DMS53 treated with DMSO at 0.1 percent for 48 hours (cell line): ENCODE data around the gene MRTO4.
"Not testable (repeated sequence)": the region's sequence is repeated elsewhere in the genome, so short reads cannot be mapped to it uniquely, and the experiment has no call there.

ENCODE experiments used
- DNase-seq: peaks from one replicate; lab custom pipeline; 2025; ENCODE audit not compliant: unreplicated experiment; lab: John Stamatoyannopoulos, UW

Gene MRTO4

GRCh38 chr1:19269427-19270342 is 18.1 kb downstream of the MRTO4 start:
- DNase-seq: peak; percentile 53

GRCh38 chr1:19270343-19270730 is 18.7 kb downstream of the MRTO4 start:
- DNase-seq: not testable (repeated sequence)

- DNase-seq: no peak
Measured at GRCh38 chr1:19272064-19272463, 20.5 kb downstream of the MRTO4 start.

GRCh38 chr1:19273106-19273843 is 21.7 kb downstream of the MRTO4 start:
- DNase-seq: no peak

- not testable (repeated sequence) for DNase-seq
Measured at GRCh38 chr1:19273844-19274531, 22.4 kb downstream of the MRTO4 start.

- no peak for DNase-seq
Measured at GRCh38 chr1:19274636-19275035, 23.0 kb downstream of the MRTO4 start.

- no peak for DNase-seq
Measured at GRCh38 chr1:19283891-19284290, 32.3 kb downstream of the MRTO4 start.

- DNase-seq: no peak
Measured at GRCh38 chr1:19284881-19285280, 33.3 kb downstream of the MRTO4 start.

- DNase-seq: not testable (repeated sequence)
Measured at GRCh38 chr1:19285366-19285765, 33.8 kb downstream of the MRTO4 start.

GRCh38 chr1:19285807-19286206 is 34.2 kb downstream of the MRTO4 start:
- DNase-seq: not testable (repeated sequence)

GRCh38 chr1:19287436-19288185 is 36.0 kb downstream of the MRTO4 start:
- peak; percentile 35 for DNase-seq

- peak; percentile 68 for DNase-seq
Measured at GRCh38 chr1:19288324-19289241, 37.0 kb downstream of the MRTO4 start, which contains the start of gene AKR7A3. AKR7A3 (minus strand) TSS chr1:19288770; CDS start chr1:19288709, 61 bp downstream.

GRCh38 chr1:19289244-19289643 is 37.6 kb downstream of the MRTO4 start:
- no peak for DNase-seq

- no peak for DNase-seq
Measured at GRCh38 chr1:19294638-19295037, 43.0 kb downstream of the MRTO4 start.

GRCh38 chr1:19300211-19300610 is 48.6 kb downstream of the MRTO4 start:
- DNase-seq: no peak

GRCh38 chr1:19304081-19304480 is 52.5 kb downstream of the MRTO4 start:
- DNase-seq: not testable (repeated sequence)

- DNase-seq: no peak
Measured at GRCh38 chr1:19305880-19306279, 54.3 kb downstream of the MRTO4 start.

- DNase-seq: no peak
Measured at GRCh38 chr1:19306941-19307340, 55.3 kb downstream of the MRTO4 start.

GRCh38 chr1:19307794-19308508 is 56.3 kb downstream of the MRTO4 start:
- DNase-seq: no peak
